HG02938 (cell line): ENCODE results near the gene MCRIP2.
A peak's percentile ranks its signal among the peaks of the same experiment; 100 is the strongest.
"Not testable (repeated sequence)": the region's sequence is repeated elsewhere in the genome, so short reads cannot be mapped to it uniquely, and the experiment has no call there.

Experiments used
- ATAC-seq: cut with Tn5 transposase; IDR thresholded peaks from one replicate; pipeline ENCODE4 v1.9.1; 2021; ENCODE audit warnings: mild to moderate bottlenecking, moderate library complexity; ENCODE audit not compliant: unreplicated experiment

Gene MCRIP2

GRCh38 chr16:679814-680624 is 38.4 kb downstream of the MCRIP2 start, which contains the start of gene STUB1:
STUB1 (plus strand) TSS chr16:680410; CDS start chr16:680526, 116 bp downstream.
- no peak for ATAC-seq

DNA sequence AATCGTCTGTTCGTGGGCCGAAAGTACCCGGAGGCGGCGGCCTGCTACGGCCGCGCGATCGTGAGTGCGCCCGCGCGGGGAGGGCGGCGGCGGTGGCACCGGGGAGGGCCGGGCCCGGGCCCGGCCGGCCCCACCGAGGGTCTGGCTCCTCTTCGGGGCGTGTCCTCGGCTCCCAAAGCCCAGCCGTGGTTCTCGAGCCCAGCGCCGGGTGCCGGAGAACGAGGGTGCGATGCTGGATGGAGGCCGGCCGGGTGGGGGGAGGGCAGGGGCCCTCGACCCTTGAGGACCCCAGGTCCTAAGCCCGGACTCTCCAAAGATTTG is 39.0 kb downstream of the MCRIP2 start:
- no peak for ATAC-seq

DNA sequence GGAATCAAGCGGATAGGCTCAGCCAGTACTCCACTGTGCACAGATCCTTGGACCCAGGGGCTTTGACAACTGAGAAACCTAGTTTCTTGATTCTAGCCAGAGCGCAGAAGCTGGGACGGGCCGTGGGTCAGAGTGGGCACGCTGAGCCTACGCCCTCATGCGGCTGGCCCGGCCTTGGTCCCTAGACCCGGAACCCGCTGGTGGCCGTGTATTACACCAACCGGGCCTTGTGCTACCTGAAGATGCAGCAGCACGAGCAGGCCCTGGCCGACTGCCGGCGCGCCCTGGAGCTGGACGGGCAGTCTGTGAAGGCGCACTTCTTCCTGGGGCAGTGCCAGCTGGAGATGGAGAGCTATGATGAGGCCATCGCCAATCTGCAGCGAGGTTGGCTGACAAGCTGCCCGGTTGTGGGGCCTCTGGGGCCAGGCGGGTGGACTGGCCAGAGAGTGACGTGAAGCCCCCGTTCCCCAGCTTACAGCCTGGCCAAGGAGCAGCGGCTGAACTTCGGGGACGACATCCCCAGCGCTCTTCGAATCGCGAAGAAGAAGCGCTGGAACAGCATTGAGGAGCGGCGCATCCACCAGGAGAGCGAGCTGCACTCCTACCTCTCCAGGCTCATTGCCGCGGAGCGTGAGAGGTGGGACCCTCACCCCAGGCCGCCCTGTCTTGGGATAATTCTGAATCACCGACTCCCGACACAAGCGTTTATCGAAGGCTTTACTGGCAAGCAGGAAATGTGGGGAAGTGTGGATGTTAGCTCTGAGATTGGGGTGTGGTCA is 39.5 kb downstream of the MCRIP2 start:
- ATAC-seq, result no peak

- ATAC-seq, result no peak
Observed at GRCh38 chr16:681746-682427, 40.3 kb downstream of the MCRIP2 start.

DNA sequence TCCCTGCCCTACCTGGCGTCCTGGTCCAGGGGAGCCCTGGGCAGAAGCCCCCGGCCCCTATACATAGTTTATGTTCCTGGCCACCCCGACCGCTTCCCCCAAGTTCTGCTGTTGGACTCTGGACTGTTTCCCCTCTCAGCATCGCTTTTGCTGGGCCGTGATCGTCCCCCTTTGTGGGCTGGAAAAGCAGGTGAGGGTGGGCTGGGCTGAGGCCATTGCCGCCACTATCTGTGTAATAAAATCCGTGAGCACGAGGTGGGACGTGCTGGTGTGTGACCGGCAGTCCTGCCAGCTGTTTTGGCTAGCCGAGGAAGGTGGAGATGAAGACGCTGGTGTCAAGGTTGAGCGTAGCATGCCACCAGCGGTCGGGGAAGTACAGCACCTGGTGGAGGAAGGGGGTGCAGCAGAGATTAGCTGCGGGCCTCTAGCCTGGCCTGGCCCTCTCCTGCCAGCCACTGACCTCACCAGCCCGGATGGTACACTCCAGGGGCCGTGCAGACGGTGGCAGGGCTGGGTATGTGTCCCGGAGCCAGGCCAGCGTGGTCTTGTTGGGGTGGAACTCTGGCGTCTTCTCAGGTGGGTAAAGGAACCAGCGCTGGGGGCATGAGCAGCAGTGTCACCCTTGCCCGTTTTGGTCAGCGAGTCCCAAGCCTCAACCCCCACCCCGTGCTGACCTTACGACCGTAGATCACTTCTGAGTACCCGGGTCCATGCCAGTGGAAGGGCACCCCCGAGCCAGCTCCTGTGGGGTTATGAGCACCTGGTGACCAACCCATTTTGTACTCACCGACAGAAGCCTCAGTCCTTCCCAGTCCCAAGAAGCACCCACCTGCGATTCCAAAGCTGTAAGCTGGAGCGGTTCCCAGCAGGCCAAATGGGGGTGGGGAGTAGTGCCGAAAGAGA is 41.1 kb downstream of the MCRIP2 start:
- no peak for ATAC-seq

DNA sequence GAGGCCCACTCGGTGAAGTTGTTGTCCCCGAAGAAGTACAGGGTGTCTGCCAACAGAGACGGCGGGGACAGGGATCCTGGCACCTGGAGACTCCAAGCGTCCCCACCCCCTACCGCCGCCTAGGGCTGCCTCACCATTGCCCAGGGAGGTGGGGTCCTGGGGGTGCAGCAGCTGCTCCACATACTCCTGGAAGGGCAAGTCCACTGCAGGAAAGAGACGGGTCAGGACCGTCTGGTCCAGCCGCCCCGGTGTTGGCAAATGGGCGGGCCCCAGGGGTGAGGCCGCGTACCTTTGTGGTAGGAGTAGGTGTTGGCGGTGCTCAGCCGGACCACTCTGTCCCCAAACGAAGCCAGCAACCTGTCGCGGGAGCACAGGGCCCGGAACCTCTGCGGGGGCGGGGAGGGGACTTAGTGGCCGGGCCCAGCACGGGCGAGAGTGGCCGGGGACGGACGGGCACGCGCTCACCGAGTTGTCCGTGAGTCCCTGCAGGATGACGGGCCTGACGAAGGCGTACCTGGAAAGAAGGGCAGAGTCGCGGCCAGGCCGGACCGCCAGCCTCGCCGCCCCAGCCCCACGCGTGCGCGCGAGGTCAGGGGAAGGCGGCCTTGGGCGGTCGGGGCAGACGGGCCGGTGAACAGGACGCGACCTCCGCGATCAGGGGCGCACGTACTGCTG is 41.9 kb downstream of the MCRIP2 start:
- ATAC-seq, result peak; percentile 6

DNA sequence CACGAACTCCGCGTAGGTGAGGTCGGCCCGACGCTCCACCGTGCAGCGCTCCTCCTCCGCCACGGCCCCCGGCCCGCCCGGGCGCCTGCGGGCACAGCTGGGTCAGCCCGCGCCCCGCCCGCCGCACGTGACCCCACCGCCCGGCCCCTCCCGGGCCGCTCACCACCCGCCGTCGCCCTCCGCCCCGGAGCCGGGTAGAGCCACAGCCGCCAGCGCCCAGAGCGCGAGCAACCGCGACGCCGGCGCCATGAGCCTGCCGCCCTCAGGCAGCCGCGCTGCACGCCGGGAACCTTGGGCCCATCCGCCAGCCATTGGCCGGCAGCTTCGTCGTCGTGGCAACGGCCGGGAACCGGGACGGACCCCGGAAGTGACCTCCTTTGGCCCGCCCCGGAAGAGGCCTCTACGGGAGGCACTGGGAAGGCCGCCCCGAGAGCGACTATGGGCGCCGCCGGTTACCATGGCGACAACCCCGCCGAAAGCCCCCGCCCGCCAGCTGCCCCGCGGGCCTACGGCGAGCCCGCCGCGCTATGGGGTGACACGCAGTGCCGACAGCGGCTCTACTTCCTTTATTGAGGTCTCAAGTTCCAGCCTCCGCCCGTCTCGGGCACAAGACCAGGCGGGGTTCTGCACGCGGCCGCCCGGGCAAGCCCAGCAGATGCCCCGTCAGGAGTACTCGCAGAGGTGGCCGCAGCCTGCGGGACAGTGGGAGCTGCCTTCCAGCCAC is 42.6 kb downstream of the MCRIP2 start, which contains the start of gene JMJD8:
TSS of gene JMJD8 (minus strand) at position 264 of the 724 bp plus-strand sequence. CDS start at position 249, 15 bp downstream.
- ATAC-seq, result peak; percentile 54

DNA sequence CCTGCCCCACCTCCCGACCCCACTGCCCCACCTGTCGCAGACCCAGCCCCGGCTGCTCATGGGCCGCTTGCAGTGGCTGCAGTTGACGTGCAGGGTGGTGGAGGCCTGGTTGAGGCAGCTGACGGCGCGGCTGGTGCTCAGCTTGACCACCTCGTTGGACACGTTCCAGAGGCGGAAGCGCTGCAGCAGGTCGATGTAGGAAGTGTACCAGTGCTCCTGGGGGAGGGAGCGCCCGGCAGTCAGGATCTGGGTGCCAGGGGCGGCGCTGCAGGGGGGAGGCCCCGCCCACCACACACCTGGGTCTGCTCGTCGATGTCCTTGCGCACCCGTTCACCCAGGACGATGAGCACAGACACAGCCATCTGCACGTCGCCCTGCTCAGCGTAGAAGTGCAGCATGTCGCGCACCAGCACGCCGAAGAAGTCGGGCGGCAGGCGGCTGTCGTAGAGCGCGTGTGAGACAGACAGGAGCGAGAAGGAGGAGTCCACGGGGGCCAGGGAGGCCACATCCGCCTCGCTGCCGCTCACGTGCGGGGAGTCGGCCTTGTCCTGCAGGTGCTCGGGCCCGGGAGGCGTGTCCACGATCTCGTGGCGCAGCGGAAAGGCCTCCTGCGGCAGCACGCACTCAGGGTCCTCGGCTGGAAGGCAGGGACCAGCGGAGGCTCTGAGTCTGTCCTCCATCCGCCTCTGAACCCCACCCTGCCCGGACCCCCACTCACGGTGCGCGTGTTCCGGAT is 43.5 kb downstream of the MCRIP2 start:
- ATAC-seq, result no peak

DNA sequence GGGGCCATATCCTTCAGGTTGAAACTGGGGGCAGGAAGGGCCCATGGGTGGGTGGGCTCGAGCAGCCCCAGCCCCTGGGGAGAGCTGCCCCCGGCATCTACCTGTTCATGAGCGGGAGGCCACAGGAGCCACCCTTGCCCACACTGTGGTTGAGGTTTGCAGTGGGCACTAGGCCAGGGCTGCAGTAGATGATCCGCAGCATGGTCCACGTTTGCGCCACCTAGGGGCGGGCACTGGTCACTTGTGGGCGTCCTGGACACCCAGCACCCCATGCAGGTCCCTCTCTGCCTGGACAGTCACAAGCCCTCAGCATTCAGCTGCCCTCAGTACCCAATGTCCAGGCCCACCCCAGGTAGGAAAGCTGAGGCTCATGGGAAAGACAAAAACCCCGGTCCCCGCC is 44.3 kb downstream of the MCRIP2 start:
- no peak for ATAC-seq

DNA sequence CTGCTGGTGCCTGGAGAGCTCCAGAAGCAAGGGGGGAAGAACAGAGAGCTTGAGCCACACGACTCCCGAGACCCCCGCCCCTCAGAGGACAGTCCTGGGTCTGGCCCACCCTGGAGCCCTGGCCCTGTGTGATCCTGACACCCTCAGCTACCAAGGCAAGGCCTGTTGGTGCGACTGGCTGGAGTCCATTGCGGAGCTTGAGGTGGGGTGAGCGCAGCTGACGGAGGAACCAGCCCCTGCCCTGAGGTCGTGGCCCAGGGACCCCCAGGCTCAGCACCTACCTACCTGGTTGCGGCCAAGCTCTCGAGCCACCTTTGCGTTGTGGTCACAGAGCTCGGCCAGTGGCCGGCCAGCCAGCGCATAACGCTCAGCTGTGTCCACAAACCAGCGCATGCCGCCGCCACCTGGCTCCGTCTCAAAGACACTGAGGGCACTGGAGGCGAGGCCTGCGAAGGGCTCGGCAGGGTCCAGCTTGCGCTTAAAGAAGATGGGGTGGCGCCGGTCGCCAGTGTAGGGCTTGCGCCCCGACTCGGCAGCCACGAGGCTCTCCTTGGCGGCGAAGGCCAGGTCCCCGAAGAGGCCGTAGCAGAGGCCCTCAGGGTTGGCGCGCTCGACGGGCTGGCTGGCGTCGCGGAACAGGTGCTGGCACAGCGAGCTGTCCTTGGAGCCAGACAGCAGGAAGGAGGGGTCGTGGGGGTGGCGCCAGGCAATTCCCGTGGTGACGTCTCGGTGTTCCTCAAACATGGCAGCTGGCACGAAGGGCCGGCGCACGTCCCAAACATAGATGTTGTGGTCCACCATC is 45.0 kb downstream of the MCRIP2 start:
- no peak for ATAC-seq

DNA sequence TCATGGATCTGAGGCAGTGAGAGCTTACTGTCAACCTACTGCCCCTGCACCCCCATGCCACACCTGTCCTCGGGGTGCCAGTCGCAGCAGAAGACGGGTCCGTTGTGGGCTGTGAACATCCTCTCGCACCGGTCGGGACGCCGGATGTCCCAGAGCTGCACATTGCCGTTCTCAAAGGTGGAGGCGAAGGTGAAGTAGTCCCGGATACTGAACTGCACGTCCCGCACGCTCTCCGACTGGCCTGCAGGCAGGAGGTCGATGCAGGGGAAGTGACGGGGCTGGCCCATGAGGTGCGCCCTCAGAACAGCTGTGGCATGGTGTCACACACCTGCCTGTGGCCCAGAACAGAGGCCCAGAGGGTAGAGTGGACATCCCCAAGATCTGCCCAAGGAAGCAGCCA is 45.9 kb downstream of the MCRIP2 start:
- ATAC-seq, result no peak

DNA sequence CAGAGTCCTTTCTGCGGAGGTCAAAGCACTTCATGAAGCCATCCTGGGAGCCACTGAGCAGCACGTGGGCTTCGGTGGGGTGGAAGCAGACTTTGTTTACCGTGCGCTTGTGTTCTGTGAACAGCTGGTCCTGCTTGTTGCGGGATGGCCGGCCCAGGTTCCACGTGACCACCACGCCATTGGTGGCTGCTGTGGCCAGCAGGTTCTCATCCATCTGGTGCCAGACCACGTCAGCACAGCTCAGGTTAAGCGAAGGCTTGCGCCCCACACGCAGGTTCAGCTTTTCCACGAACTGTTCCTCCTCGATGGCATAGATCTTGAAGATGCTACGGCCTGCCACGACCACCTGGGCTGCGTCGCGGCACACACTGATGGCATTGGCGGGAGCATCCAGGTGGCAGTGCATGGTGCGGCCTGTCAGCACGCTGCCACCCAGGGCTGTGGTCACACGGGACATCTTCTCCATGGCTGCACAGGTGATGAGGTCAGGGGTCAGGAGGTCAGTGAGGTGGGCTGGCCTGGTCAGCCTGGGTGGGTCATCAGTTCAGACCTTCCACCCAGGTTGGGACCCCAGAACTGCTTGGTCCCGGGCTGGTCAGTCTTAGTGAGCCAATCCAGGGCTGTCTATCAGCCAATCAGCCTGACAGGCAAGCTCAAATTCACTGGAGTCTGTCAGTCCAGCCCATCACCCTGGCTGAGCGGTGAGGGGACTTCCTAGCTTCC is 47.7 kb downstream of the MCRIP2 start:
- no peak for ATAC-seq

DNA sequence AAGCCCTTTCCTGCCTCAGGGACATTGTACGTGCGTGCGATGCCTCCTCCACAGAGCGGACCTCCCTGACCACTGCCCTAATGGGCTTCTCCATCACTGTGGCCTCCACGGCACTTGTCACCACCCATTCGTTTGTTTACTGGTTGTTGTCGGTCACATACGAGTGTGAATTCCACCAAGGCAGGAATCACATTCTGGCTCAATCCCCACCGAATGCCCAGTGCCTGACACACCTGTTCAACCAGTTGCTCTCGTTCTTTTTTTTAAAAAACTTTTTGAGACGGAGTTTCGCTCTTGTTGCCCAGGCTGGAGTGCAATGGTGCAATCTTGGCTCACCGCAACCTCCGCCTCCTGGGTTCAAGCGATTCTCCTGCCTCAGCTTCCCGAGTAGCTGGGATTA is 49.6 kb downstream of the MCRIP2 start:
- ATAC-seq, result not testable (repeated sequence)

DNA sequence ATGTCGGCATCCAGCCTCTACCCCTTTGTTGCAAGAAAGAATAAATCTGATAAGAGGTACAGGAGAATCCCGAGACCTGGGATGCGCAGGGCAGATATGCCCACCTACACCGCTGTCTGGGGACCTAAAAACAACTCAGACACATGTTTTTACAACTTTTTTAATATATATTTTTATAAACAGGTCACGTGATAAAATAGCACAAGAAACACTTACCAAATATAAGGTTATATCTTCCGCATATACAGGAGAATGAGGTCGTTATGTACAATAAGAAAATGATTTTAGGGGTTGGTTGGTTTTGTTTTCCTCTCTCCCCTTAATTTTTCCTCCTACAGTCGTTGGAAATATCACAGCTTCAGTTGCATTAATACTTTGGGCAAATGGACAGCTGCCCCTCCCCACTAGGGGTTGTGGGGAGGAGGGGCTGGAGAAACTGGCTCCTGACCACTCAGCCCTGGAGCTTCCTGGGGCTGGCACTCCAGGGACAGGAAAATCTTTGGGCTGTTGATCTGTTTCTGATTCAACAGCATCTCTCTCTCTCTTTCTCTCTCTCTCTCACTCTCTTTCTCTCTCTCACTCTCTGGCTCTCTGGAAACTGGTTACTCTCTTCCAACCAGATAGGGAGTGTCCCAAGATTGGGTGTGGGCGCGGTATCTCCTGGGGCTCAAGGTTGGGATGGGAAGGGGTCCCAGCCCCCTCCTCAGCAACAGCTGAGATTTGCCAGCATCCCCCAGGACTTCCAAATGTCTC is 50.9 kb downstream of the MCRIP2 start:
- ATAC-seq, result no peak

- ATAC-seq, result no peak
Observed at GRCh38 chr16:693364-693763, 51.7 kb downstream of the MCRIP2 start.

DNA sequence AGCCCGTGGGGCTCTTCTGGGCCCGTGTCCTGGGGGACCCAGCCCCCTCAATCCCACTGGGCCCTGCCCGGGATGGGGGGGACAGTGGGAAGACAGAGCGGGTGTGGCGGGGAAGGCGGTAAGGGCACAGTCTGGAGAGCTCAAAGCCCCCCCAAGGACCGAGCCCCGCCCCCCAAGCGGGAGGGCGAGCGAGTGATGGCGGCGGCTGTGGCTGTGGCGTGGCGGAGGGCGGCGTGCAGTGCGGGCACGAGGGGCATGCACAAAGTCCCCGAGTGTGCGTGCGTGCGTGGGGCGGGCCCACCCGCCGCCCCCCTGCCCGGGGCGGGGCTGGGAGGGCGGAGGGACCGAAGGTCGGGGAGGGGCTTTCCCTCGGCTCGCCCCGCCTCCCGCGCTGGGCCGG is 52.1 kb downstream of the MCRIP2 start:
- no peak for ATAC-seq
